Hepatocyte (in vitro differentiated cells): ENCODE measurements around the gene RPL27.

Source experiments
- CTCF ChIP-seq: fragments of 200-600 bp; sonication (generic); IDR thresholded peaks from 2 replicates; pipeline ENCODE4 v1.5.1; 2016; ENCODE audit warnings: antibody characterized with exemption, mild to moderate bottlenecking; ENCODE audit not compliant: poor library complexity
- EZH2phosphoT487 ChIP-seq: fragments of 200-600 bp; sonication (generic); IDR thresholded peaks from one replicate; pipeline ENCODE4 v1.6.1; 2018; ENCODE audit warnings: antibody characterized with exemption, mild to moderate bottlenecking, low read depth, moderate library complexity; ENCODE audit not compliant: unreplicated experiment, severe bottlenecking

GRCh38 chr17:43033948-43034881 lies 36.0 kb downstream of the RPL27 start:
- TF ChIP-seq CTCF (no peak), EZH2phosphoT487 (no peak)
